Umbilical cord (tissue), 2 donors: ENCODE results near the gene TAF15. TPM values are rescaled to one million over a fixed set of nuclear protein-coding genes. Genes with fewer than 3 reads are reported as not detected.
A peak's percentile ranks its signal among the peaks of the same experiment; 100 is the strongest.

Experiments used
- DNase-seq: peaks from one replicate; pipeline ENCODE4 v3.0.0-alpha.2; 2015; ENCODE audit warnings: low spot score
- total RNA-seq: library from RNA; depleted of rRNA; stranded (reverse); fragments of >200 nt; gene quantifications from one replicate; pipeline ENCODE4 v1.2.3, GENCODE V29; 2014; ENCODE audit warnings: low replicate concordance; ENCODE audit not compliant: insufficient read depth

TAF15 gene
- total RNA-seq, 1 donor from 2014 or later, result 33.0 TPM

- DNase-seq, result no peak
These were observed 61.9 kb downstream of the TAF15 start for GRCh38 chr17:35870906-35871819.

GRCh38 chr17:35872196-35872980, 63.1 kb downstream of the TAF15 start:
- no peak for DNase-seq

- no peak for DNase-seq
These were observed 66.0 kb downstream of the TAF15 start for GRCh38 chr17:35875072-35875799.

- no peak for DNase-seq
These were observed 66.5 kb downstream of the TAF15 start for GRCh38 chr17:35875800-35876139.

GRCh38 chr17:35876534-35876933, 67.2 kb downstream of the TAF15 start:
- DNase-seq, result no peak

- DNase-seq, result no peak
These were observed 68.2 kb downstream of the TAF15 start for GRCh38 chr17:35877345-35878029.

- no peak for DNase-seq
These were observed 69.1 kb downstream of the TAF15 start for GRCh38 chr17:35878361-35878760.

- DNase-seq, result no peak
These were observed 70.7 kb downstream of the TAF15 start, which contains the start of gene CCL5 for GRCh38 chr17:35879773-35880654. Gene CCL5, minus strand, starts transcription at chr17:35880360.

- DNase-seq, result no peak
These were observed 80.0 kb downstream of the TAF15 start for GRCh38 chr17:35889241-35889640.

- peak; percentile 92 for DNase-seq
These were observed 80.8 kb downstream of the TAF15 start for GRCh38 chr17:35889818-35890773.

GRCh38 chr17:35890774-35891155, 81.5 kb downstream of the TAF15 start:
- no peak for DNase-seq

- DNase-seq, result no peak
These were observed 82.0 kb downstream of the TAF15 start for GRCh38 chr17:35891269-35891668.

GRCh38 chr17:35892091-35893035, 83.1 kb downstream of the TAF15 start:
- no peak for DNase-seq

- no peak for DNase-seq
These were observed 84.5 kb downstream of the TAF15 start for GRCh38 chr17:35893751-35894150.

- DNase-seq, result no peak
These were observed 84.9 kb downstream of the TAF15 start for GRCh38 chr17:35894206-35894605.

- no peak for DNase-seq
These were observed 86.6 kb downstream of the TAF15 start for GRCh38 chr17:35895636-35896587.
